GM23338 (cell line): ENCODE results near the gene FRY. TPM values are rescaled to one million over a fixed set of nuclear protein-coding genes. Genes with fewer than 3 reads are reported as not detected.

Experiments used
- ATAC-seq: fragments of 200-7000 bp; cut with Tn5 transposase; 3 replicates; pipeline ENCODE4 v1.9.1; 2020
- DNase-seq: peaks from one replicate; pipeline ENCODE4 v3.0.0-alpha.2; 2015; ENCODE audit warnings: low spot score
- H2AFZ ChIP-seq: fragments of 200-600 bp; sonication (generic); 2 replicates; pipeline ENCODE4 v1.8.0; 2016; ENCODE audit warnings: antibody characterized with exemption, mild to moderate bottlenecking, moderate library complexity
- H3F3A ChIP-seq: fragments of 200-600 bp; sonication (generic); replicated peaks from 2 replicates; pipeline ENCODE4 v1.8.0; 2017; ENCODE audit warnings: antibody characterized with exemption, mixed run types, low read depth
- H3K27ac ChIP-seq: fragments of 200-600 bp; sonication (generic); 2 replicates; pipeline ENCODE4 v1.6.1; 2016; ENCODE audit warnings: low read depth
- H3K27me3 ChIP-seq: fragments of 200-600 bp; sonication (generic); 2 replicates; pipeline ENCODE4 v1.8.0; 2016; ENCODE audit warnings: mild to moderate bottlenecking, mixed run types, moderate library complexity; ENCODE audit not compliant: insufficient read depth
- H3K36me3 ChIP-seq: fragments of 200-600 bp; sonication (generic); 2 replicates; pipeline ENCODE4 v1.8.0; 2016; ENCODE audit warnings: mild to moderate bottlenecking; ENCODE audit not compliant: insufficient read depth
- H3K4me1 ChIP-seq: fragments of 200-600 bp; sonication (generic); 2 replicates; pipeline ENCODE4 v1.8.0; 2016; ENCODE audit warnings: mild to moderate bottlenecking, moderate library complexity; ENCODE audit not compliant: insufficient read depth
- H3K4me2 ChIP-seq: fragments of 200-600 bp; sonication (generic); 2 replicates; pipeline ENCODE4 v1.7.1; 2017; ENCODE audit warnings: mixed run types
- H3K4me3 ChIP-seq: fragments of 200-600 bp; sonication (generic); 2 replicates; pipeline ENCODE4 v1.6.1; 2016; ENCODE audit warnings: mixed run types
- H3K79me2 ChIP-seq: fragments of 200-600 bp; sonication (generic); replicated peaks from 2 replicates; pipeline ENCODE4 v1.8.0; 2017; ENCODE audit warnings: mild to moderate bottlenecking; ENCODE audit not compliant: insufficient read depth
- H3K9me2 ChIP-seq: fragments of 200-600 bp; sonication (generic); 2 replicates; pipeline ENCODE4 v1.8.0; 2017; ENCODE audit not compliant: insufficient read depth
- H4K20me1 ChIP-seq: fragments of 200-600 bp; sonication (generic); replicated peaks from 2 replicates; pipeline ENCODE4 v1.8.0; 2017; ENCODE audit warnings: mild to moderate bottlenecking; ENCODE audit not compliant: insufficient read depth
- H3K27ac Mint-ChIP-seq: 2 replicates; pipeline ENCODE4 v1.8.0; 2020; ENCODE audit warnings: inconsistent platforms, mild to moderate bottlenecking, moderate library complexity, mixed read lengths
- H3K27me3 Mint-ChIP-seq: 3 replicates; pipeline ENCODE4 v1.8.0; 2022; ENCODE audit warnings: low read depth, mild to moderate bottlenecking, moderate library complexity, mixed read lengths, inconsistent platforms; ENCODE audit not compliant: insufficient read depth, poor library complexity
- H3K36me3 Mint-ChIP-seq: 3 replicates; pipeline ENCODE4 v1.8.0; 2021; ENCODE audit warnings: low read depth, mild to moderate bottlenecking, inconsistent platforms, moderate library complexity, mixed read lengths
- H3K4me1 Mint-ChIP-seq: 3 replicates; pipeline ENCODE4 v1.8.0; 2020; ENCODE audit warnings: mild to moderate bottlenecking, inconsistent platforms, mixed read lengths
- H3K4me3 Mint-ChIP-seq: 3 replicates; pipeline ENCODE4 v1.8.0; 2021; ENCODE audit warnings: moderate library complexity, mild to moderate bottlenecking, inconsistent platforms, mixed read lengths
- H3K9me3 Mint-ChIP-seq: 3 replicates; pipeline ENCODE4 v1.8.0; 2020; ENCODE audit warnings: moderate library complexity, mild to moderate bottlenecking, inconsistent platforms, mixed read lengths
- CREB1 ChIP-seq: fragments of 250-450 bp; sonication (Bioruptor Pico); IDR thresholded peaks from 2 replicates; pipeline ENCODE4 v1.5.0; 2020; ENCODE audit warnings: low read depth, mild to moderate bottlenecking, moderate library complexity
- ETS1 ChIP-seq: IDR thresholded peaks from 2 replicates; pipeline ENCODE4 v1.6.1; 2016; ENCODE audit warnings: antibody characterized with exemption
- EZH2 ChIP-seq: fragments of 200-600 bp; sonication (generic); IDR thresholded peaks from one replicate; pipeline ENCODE4 v1.8.0; 2017; ENCODE audit warnings: antibody characterized with exemption, mild to moderate bottlenecking, low read depth; ENCODE audit not compliant: unreplicated experiment
- EZH2phosphoT487 ChIP-seq: fragments of 200-600 bp; sonication (generic); IDR thresholded peaks from one replicate; pipeline ENCODE4 v1.8.1; 2018; ENCODE audit warnings: antibody characterized with exemption; ENCODE audit not compliant: unreplicated experiment
- JUNB ChIP-seq: IDR thresholded peaks from one replicate; pipeline ENCODE4 v1.6.1; 2016; ENCODE audit warnings: antibody characterized with exemption; ENCODE audit not compliant: unreplicated experiment
- NANOG ChIP-seq: IDR thresholded peaks from 2 replicates; pipeline ENCODE4 v1.6.1; 2016; ENCODE audit warnings: antibody characterized with exemption, borderline replicate concordance
- POLR2AphosphoS5 ChIP-seq: IDR thresholded peaks from 2 replicates; pipeline ENCODE4 v1.6.1; 2016; ENCODE audit warnings: antibody characterized with exemption, low read depth
- STAT1 ChIP-seq: IDR thresholded peaks from one replicate; pipeline ENCODE4 v1.6.1; 2016; ENCODE audit warnings: antibody characterized with exemption; ENCODE audit not compliant: unreplicated experiment
- ZNF114 ChIP-seq: fragments of 250-450 bp; sonication (Bioruptor Pico); IDR thresholded peaks from 2 replicates; pipeline ENCODE4 v1.5.0; 2020; ENCODE audit warnings: mild to moderate bottlenecking, moderate library complexity
- ZNF331 ChIP-seq: fragments of 250-450 bp; sonication (Bioruptor Pico); IDR thresholded peaks from 2 replicates; pipeline ENCODE4 v1.5.0; 2020; ENCODE audit warnings: low read depth, mild to moderate bottlenecking, moderate library complexity
- polyA plus RNA-seq: library from polyadenylated mRNA; unstranded; fragments of >200 nt; fragmentation: Nextera tagmentation; extraction: Ambion mirVana; gene quantifications from 2 replicates; pipeline ENCODE4 v1.2.1, GENCODE V29; 2016
- total RNA-seq: library from RNA; depleted of rRNA; stranded (reverse); fragments of >200 nt; shearing (Covaris generic); gene quantifications from 2 replicates; pipeline ENCODE4 v1.2.3, GENCODE V29; 2014
- TF ChIP-seq, protein P1 (sequence below): fragments of 250-450 bp; sonication (Bioruptor Pico); IDR thresholded peaks from 2 replicates; pipeline ENCODE4 v1.5.0; 2020; ENCODE audit warnings: mild to moderate bottlenecking, moderate library complexity
- TF ChIP-seq, protein P2 (sequence below): IDR thresholded peaks from one replicate; pipeline ENCODE4 v1.6.1; 2018; ENCODE audit warnings: antibody characterized with exemption; ENCODE audit not compliant: unreplicated experiment
- TF ChIP-seq, protein P3 (sequence below), 2 experiments: fragments of 200-600 bp in 1 of 2; sonication (generic) in 1 of 2; conservative IDR thresholded peaks; 2 replicates each; pipeline versions ENCODE4 v1.5.1 to v1.6.1; 2016 to 2017; ENCODE audit warnings: antibody characterized with exemption in 2 of 2, low read depth in 2 of 2, mild to moderate bottlenecking in 2 of 2, moderate library complexity in 1 of 2

The FRY gene
- total and polyA plus RNA-seq, 2 experiments from 2014 or later = 2.4 to 10.1 TPM

GRCh38 chr13:32001769-32002168 lies 29.8 kb upstream of the FRY start:
- TF ChIP-seq STAT1 = no peak
- no peak for TF ChIP-seq ZNF114
- no peak for TF ChIP-seq JUNB
- no peak for TF ChIP-seq EZH2phosphoT487
- no peak for TF ChIP-seq NANOG
- TF ChIP-seq POLR2AphosphoS5 = no peak
- TF ChIP-seq CREB1 (CRISPR knock-in tag) = no peak
- TF ChIP-seq, protein P1, sequence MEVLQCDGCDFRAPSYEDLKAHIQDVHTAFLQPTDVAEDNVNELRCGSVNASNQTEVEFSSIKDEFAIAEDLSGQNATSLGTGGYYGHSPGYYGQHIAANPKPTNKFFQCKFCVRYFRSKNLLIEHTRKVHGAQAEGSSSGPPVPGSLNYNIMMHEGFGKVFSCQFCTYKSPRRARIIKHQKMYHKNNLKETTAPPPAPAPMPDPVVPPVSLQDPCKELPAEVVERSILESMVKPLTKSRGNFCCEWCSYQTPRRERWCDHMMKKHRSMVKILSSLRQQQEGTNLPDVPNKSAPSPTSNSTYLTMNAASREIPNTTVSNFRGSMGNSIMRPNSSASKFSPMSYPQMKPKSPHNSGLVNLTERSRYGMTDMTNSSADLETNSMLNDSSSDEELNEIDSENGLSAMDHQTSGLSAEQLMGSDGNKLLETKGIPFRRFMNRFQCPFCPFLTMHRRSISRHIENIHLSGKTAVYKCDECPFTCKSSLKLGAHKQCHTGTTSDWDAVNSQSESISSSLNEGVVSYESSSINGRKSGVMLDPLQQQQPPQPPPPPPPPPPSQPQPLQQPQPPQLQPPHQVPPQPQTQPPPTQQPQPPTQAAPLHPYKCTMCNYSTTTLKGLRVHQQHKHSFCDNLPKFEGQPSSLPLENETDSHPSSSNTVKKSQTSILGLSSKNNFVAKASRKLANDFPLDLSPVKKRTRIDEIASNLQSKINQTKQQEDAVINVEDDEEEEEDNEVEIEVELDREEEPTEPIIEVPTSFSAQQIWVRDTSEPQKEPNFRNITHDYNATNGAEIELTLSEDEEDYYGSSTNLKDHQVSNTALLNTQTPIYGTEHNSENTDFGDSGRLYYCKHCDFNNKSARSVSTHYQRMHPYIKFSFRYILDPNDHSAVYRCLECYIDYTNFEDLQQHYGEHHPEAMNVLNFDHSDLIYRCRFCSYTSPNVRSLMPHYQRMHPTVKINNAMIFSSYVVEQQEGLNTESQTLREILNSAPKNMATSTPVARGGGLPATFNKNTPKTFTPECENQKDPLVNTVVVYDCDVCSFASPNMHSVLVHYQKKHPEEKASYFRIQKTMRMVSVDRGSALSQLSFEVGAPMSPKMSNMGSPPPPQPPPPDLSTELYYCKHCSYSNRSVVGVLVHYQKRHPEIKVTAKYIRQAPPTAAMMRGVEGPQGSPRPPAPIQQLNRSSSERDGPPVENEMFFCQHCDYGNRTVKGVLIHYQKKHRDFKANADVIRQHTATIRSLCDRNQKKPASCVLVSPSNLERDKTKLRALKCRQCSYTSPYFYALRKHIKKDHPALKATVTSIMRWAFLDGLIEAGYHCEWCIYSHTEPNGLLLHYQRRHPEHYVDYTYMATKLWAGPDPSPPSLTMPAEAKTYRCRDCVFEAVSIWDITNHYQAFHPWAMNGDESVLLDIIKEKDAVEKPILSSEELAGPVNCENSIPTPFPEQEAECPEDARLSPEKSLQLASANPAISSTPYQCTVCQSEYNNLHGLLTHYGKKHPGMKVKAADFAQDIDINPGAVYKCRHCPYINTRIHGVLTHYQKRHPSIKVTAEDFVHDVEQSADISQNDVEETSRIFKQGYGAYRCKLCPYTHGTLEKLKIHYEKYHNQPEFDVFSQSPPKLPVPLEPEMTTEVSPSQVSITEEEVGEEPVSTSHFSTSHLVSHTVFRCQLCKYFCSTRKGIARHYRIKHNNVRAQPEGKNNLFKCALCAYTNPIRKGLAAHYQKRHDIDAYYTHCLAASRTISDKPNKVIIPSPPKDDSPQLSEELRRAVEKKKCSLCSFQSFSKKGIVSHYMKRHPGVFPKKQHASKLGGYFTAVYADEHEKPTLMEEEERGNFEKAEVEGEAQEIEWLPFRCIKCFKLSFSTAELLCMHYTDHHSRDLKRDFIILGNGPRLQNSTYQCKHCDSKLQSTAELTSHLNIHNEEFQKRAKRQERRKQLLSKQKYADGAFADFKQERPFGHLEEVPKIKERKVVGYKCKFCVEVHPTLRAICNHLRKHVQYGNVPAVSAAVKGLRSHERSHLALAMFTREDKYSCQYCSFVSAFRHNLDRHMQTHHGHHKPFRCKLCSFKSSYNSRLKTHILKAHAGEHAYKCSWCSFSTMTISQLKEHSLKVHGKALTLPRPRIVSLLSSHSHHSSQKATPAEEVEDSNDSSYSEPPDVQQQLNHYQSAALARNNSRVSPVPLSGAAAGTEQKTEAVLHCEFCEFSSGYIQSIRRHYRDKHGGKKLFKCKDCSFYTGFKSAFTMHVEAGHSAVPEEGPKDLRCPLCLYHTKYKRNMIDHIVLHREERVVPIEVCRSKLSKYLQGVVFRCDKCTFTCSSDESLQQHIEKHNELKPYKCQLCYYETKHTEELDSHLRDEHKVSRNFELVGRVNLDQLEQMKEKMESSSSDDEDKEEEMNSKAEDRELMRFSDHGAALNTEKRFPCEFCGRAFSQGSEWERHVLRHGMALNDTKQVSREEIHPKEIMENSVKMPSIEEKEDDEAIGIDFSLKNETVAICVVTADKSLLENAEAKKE (CRISPR knock-in tag) = no peak
- TF ChIP-seq, protein P2, sequence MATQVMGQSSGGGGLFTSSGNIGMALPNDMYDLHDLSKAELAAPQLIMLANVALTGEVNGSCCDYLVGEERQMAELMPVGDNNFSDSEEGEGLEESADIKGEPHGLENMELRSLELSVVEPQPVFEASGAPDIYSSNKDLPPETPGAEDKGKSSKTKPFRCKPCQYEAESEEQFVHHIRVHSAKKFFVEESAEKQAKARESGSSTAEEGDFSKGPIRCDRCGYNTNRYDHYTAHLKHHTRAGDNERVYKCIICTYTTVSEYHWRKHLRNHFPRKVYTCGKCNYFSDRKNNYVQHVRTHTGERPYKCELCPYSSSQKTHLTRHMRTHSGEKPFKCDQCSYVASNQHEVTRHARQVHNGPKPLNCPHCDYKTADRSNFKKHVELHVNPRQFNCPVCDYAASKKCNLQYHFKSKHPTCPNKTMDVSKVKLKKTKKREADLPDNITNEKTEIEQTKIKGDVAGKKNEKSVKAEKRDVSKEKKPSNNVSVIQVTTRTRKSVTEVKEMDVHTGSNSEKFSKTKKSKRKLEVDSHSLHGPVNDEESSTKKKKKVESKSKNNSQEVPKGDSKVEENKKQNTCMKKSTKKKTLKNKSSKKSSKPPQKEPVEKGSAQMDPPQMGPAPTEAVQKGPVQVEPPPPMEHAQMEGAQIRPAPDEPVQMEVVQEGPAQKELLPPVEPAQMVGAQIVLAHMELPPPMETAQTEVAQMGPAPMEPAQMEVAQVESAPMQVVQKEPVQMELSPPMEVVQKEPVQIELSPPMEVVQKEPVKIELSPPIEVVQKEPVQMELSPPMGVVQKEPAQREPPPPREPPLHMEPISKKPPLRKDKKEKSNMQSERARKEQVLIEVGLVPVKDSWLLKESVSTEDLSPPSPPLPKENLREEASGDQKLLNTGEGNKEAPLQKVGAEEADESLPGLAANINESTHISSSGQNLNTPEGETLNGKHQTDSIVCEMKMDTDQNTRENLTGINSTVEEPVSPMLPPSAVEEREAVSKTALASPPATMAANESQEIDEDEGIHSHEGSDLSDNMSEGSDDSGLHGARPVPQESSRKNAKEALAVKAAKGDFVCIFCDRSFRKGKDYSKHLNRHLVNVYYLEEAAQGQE = no peak
- TF ChIP-seq EZH2 = no peak
- TF ChIP-seq ETS1 = no peak
- no peak for TF ChIP-seq ZNF331 (CRISPR knock-in tag)
- TF ChIP-seq, protein P3, sequence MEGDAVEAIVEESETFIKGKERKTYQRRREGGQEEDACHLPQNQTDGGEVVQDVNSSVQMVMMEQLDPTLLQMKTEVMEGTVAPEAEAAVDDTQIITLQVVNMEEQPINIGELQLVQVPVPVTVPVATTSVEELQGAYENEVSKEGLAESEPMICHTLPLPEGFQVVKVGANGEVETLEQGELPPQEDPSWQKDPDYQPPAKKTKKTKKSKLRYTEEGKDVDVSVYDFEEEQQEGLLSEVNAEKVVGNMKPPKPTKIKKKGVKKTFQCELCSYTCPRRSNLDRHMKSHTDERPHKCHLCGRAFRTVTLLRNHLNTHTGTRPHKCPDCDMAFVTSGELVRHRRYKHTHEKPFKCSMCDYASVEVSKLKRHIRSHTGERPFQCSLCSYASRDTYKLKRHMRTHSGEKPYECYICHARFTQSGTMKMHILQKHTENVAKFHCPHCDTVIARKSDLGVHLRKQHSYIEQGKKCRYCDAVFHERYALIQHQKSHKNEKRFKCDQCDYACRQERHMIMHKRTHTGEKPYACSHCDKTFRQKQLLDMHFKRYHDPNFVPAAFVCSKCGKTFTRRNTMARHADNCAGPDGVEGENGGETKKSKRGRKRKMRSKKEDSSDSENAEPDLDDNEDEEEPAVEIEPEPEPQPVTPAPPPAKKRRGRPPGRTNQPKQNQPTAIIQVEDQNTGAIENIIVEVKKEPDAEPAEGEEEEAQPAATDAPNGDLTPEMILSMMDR (conservative IDR thresholded peaks at IDR 0.05; ENCODE audit: low read depth in 2 of 2) = no peak
- ATAC-seq (no peak), DNase-seq (no peak)
- no peak overlapping the region for H3K4me3 ChIP-seq
- H3K4me2 ChIP-seq = no peak overlapping the region
- no peaks in the 10 kb centered on the region for H3K27me3 Mint-ChIP-seq
- H4K20me1 ChIP-seq = no peaks in the 10 kb centered on the region
- no peaks in the 10 kb centered on the region for H3K27me3 ChIP-seq
- H3K27ac ChIP-seq = no peak overlapping the region
- H3K36me3 ChIP-seq = no peaks in the 10 kb centered on the region
- peak overlapping the region; percentile 17; the same call in 1 of the 2 replicates for H3K27ac Mint-ChIP-seq
- H3K79me2 ChIP-seq = no peaks in the 10 kb centered on the region
- H3K36me3 Mint-ChIP-seq = no peaks in the 10 kb centered on the region; the same call in 2 of the 3 replicates
- no peaks in the 10 kb centered on the region for H3K4me1 Mint-ChIP-seq
- no peak overlapping the region for H3K4me3 Mint-ChIP-seq
- H3K4me1 ChIP-seq = no peaks in the 10 kb centered on the region
- H2AFZ ChIP-seq = no peak overlapping the region
- H3K9me3 Mint-ChIP-seq = peaks cover 15% of the 10 kb centered on the region; the same call in 2 of the 3 replicates
- no peaks in the 10 kb centered on the region for H3F3A ChIP-seq
- peaks cover 3% of the 10 kb centered on the region; the same call in 1 of the 2 replicates for H3K9me2 ChIP-seq
